Hematopoietic multipotent progenitor cell treated with erythropoietin and hydrocortisone succinate and interleukin-3 and kit ligand, for 8 days (in vitro differentiated cells): ENCODE measurements around the gene CCDC154.
"Not testable (repeated sequence)": the region's sequence is repeated elsewhere in the genome, so short reads cannot be mapped to it uniquely, and the experiment has no call there.

Source experiments
- DNase-seq: peaks from one replicate; pipeline ENCODE4 v3.0.0-alpha.2; 2015

The CCDC154 gene

GRCh38 chr16:1443980-1444729 lies at the start of gene CCDC154:
Gene CCDC154, minus strand, starts transcription at chr16:1444556. Its CDS starts 234 bp downstream, at chr16:1444322.
- no peak for DNase-seq

- DNase-seq: peak; percentile 20
These were observed 49.4 kb upstream of the CCDC154 start for GRCh38 chr16:1493746-1494094.

- peak; percentile 78 for DNase-seq
These were observed 48.8 kb upstream of the CCDC154 start, which contains the start of gene TELO2 for GRCh38 chr16:1492923-1493745. Gene TELO2, plus strand, starts transcription at chr16:1493360. Its CDS starts 922 bp downstream, at chr16:1494282.

- DNase-seq: peak; percentile 15
These were observed 47.9 kb upstream of the CCDC154 start for GRCh38 chr16:1492082-1492922.

- no peak for DNase-seq
These were observed 47.0 kb upstream of the CCDC154 start for GRCh38 chr16:1491327-1491726.

GRCh38 chr16:1489077-1489476 lies 44.7 kb upstream of the CCDC154 start:
- DNase-seq: no peak

GRCh38 chr16:1488619-1489018 lies 44.3 kb upstream of the CCDC154 start, which contains the start of gene PTX4:
Gene PTX4, minus strand, starts transcription at chr16:1488944. Its CDS starts 35 bp downstream, at chr16:1488909.
- DNase-seq: no peak

- DNase-seq: no peak
These were observed 43.8 kb upstream of the CCDC154 start for GRCh38 chr16:1488054-1488601.

GRCh38 chr16:1487395-1488053 lies 43.2 kb upstream of the CCDC154 start:
- DNase-seq: no peak

GRCh38 chr16:1486551-1487390 lies 42.4 kb upstream of the CCDC154 start:
- no peak for DNase-seq

- no peak for DNase-seq
These were observed 41.6 kb upstream of the CCDC154 start for GRCh38 chr16:1485847-1486496.

- no peak for DNase-seq
These were observed 37.8 kb upstream of the CCDC154 start for GRCh38 chr16:1481906-1482835.

- DNase-seq: not testable (repeated sequence)
These were observed 34.6 kb upstream of the CCDC154 start for GRCh38 chr16:1478937-1479336.

GRCh38 chr16:1477033-1477432 lies 32.7 kb upstream of the CCDC154 start:
- DNase-seq: no peak

- DNase-seq: no peak
These were observed 31.3 kb upstream of the CCDC154 start for GRCh38 chr16:1475552-1476114.

GRCh38 chr16:1474796-1475551 lies 30.6 kb upstream of the CCDC154 start, which contains the start of gene CLCN7:
Gene CLCN7, minus strand, starts transcription at chr16:1475028. Its CDS starts 54 bp downstream, at chr16:1474974.
- DNase-seq: peak; percentile 84

GRCh38 chr16:1474082-1474795 lies 29.9 kb upstream of the CCDC154 start:
- DNase-seq: peak; percentile 38
